Neural progenitor cell (in vitro differentiated cells): ENCODE measurements around the gene CCL18. TPM values are rescaled to one million over a fixed set of nuclear protein-coding genes. Genes with fewer than 3 reads are reported as not detected.

Experiments used
- DNase-seq: peaks from one replicate; pipeline ENCODE4 v3.0.0-alpha.2; 2016; ENCODE audit warnings: low spot score
- H2AFZ ChIP-seq: fragments of 200-600 bp; sonication (generic); replicated peaks from 2 replicates; pipeline ENCODE4 v1.6.1; 2016; ENCODE audit warnings: antibody characterized with exemption
- H3F3A ChIP-seq: fragments of 200-600 bp; sonication (generic); 2 replicates; pipeline ENCODE4 v1.6.1; 2016; ENCODE audit warnings: antibody characterized with exemption, low read depth
- H3K27ac ChIP-seq: fragments of 200-600 bp; sonication (generic); 2 replicates; pipeline ENCODE4 v1.5.1; 2016; ENCODE audit warnings: mild to moderate bottlenecking
- H3K27me3 ChIP-seq: fragments of 200-600 bp; sonication (generic); 2 replicates; pipeline ENCODE4 v1.6.1; 2016; ENCODE audit warnings: mild to moderate bottlenecking, moderate library complexity
- H3K36me3 ChIP-seq: fragments of 200-600 bp; sonication (generic); 2 replicates; pipeline ENCODE4 v1.5.1; 2016
- H3K4me1 ChIP-seq: fragments of 200-600 bp; sonication (generic); 2 replicates; pipeline ENCODE4 v1.6.1; 2016; ENCODE audit warnings: mixed run types
- H3K4me2 ChIP-seq: fragments of 200-600 bp; sonication (generic); 2 replicates; pipeline ENCODE4 v1.6.1; 2016
- H3K4me3 ChIP-seq: fragments of 200-600 bp; sonication (generic); 2 replicates; pipeline ENCODE4 v1.5.1; 2016
- H3K79me2 ChIP-seq: fragments of 200-600 bp; sonication (generic); 2 replicates; pipeline ENCODE4 v1.6.1; 2016; ENCODE audit warnings: low read depth
- H3K9ac ChIP-seq: fragments of 200-600 bp; sonication (generic); 2 replicates; pipeline ENCODE4 v1.6.1; 2016
- H3K9me3 ChIP-seq: fragments of 200-600 bp; sonication (generic); 2 replicates; pipeline ENCODE4 v1.5.1; 2016; ENCODE audit warnings: low read depth
- H4K20me1 ChIP-seq: fragments of 200-600 bp; sonication (generic); 2 replicates; pipeline ENCODE4 v1.6.1; 2016; ENCODE audit warnings: low read depth
- H3K27ac Mint-ChIP-seq: 3 replicates; pipeline ENCODE4 v1.8.0; 2021; ENCODE audit warnings: mixed read lengths
- H3K27me3 Mint-ChIP-seq: 2 replicates; pipeline ENCODE4 v1.8.0; 2022; ENCODE audit warnings: low read depth, mild to moderate bottlenecking, inconsistent platforms, moderate library complexity, mixed read lengths; ENCODE audit not compliant: insufficient read depth
- H3K36me3 Mint-ChIP-seq: 3 replicates; pipeline ENCODE4 v1.8.0; 2021; ENCODE audit warnings: mixed read lengths
- H3K4me1 Mint-ChIP-seq: 3 replicates; pipeline ENCODE4 v1.8.0; 2021; ENCODE audit warnings: mixed read lengths
- H3K4me3 Mint-ChIP-seq: 3 replicates; pipeline ENCODE4 v1.8.0; 2021; ENCODE audit warnings: mild to moderate bottlenecking, moderate library complexity, mixed read lengths
- H3K9me3 Mint-ChIP-seq: 3 replicates; pipeline ENCODE4 v1.8.0; 2020; ENCODE audit warnings: mixed read lengths
- CTCF ChIP-seq: fragments of 200-600 bp; sonication (generic); IDR thresholded peaks from 2 replicates; pipeline ENCODE4 v1.5.1; 2017; ENCODE audit warnings: antibody characterized with exemption, mild to moderate bottlenecking
- EZH2 ChIP-seq: fragments of 200-600 bp; sonication (generic); IDR thresholded peaks from 2 replicates; pipeline ENCODE4 v1.6.1; 2017; ENCODE audit warnings: antibody characterized with exemption, mild to moderate bottlenecking, moderate library complexity
- EZH2phosphoT487 ChIP-seq: fragments of 200-600 bp; sonication (generic); IDR thresholded peaks from 2 replicates; pipeline ENCODE4 v1.6.1; 2017; ENCODE audit warnings: antibody characterized with exemption
- total RNA-seq: library from RNA; depleted of rRNA; stranded (reverse); fragments of >200 nt; gene quantifications from 2 replicates; pipeline ENCODE4 v1.2.3, GENCODE V29; 2015; ENCODE audit warnings: low replicate concordance

The CCL18 gene
- total RNA-seq, 1 donor from 2014 or later, result not detected

GRCh38 chr17:36069136-36069535 is 5.1 kb downstream of the CCL18 start:
- Histone ChIP-seq H2AFZ (no peak overlapping the region), H3K9me3 (no peaks in the 10 kb centered on the region), H3K27me3 (no peaks in the 10 kb centered on the region), H3K9ac (no peak overlapping the region), H3K27ac (no peak overlapping the region), H3K79me2 (no peaks in the 10 kb centered on the region), H3K4me1 (no peaks in the 10 kb centered on the region), H3K4me3 (no peak overlapping the region), H3K36me3 (no peaks in the 10 kb centered on the region), H4K20me1 (no peaks in the 10 kb centered on the region), H3F3A (no peaks in the 10 kb centered on the region), H3K4me2 (no peak overlapping the region)
- DNase-seq, result no peak
- H3K27me3 Mint-ChIP-seq, result peaks cover 2% of the 10 kb centered on the region
- peaks cover 7% of the 10 kb centered on the region for H3K9me3 Mint-ChIP-seq
- no peaks in the 10 kb centered on the region for H3K36me3 Mint-ChIP-seq
- H3K4me1 Mint-ChIP-seq, result no peaks in the 10 kb centered on the region
- no peak overlapping the region for H3K27ac Mint-ChIP-seq
- TF ChIP-seq CTCF (no peak), EZH2 (no peak), EZH2phosphoT487 (no peak)
- H3K4me3 Mint-ChIP-seq, result no peak overlapping the region

- H3K4me2 ChIP-seq, result no peak overlapping the region
- H3K79me2 ChIP-seq, result no peaks in the 10 kb centered on the region
- H3K27ac Mint-ChIP-seq, result no peak overlapping the region
- no peak overlapping the region for H3K4me3 ChIP-seq
- H3K27me3 Mint-ChIP-seq, result no peaks in the 10 kb centered on the region
- H3K9me3 Mint-ChIP-seq, result peaks cover 7% of the 10 kb centered on the region
- no peaks in the 10 kb centered on the region for H3K4me1 ChIP-seq
- H2AFZ ChIP-seq, result no peak overlapping the region
- no peaks in the 10 kb centered on the region for H3K36me3 Mint-ChIP-seq
- no peak overlapping the region for H3K27ac ChIP-seq
- DNase-seq, result no peak
- H3K4me3 Mint-ChIP-seq, result no peak overlapping the region
- H3K9me3 ChIP-seq, result no peaks in the 10 kb centered on the region
- H3K36me3 ChIP-seq, result no peaks in the 10 kb centered on the region
- H4K20me1 ChIP-seq, result no peaks in the 10 kb centered on the region
- H3K27me3 ChIP-seq, result no peaks in the 10 kb centered on the region
- no peak overlapping the region for H3K9ac ChIP-seq
- no peaks in the 10 kb centered on the region for H3F3A ChIP-seq
- no peaks in the 10 kb centered on the region for H3K4me1 Mint-ChIP-seq
- no peak for TF ChIP-seq CTCF
- no peak for TF ChIP-seq EZH2phosphoT487
- TF ChIP-seq EZH2, result no peak
These were observed 6.4 kb downstream of the CCL18 start for GRCh38 chr17:36070427-36070826.

- Mint-ChIP-seq H3K27me3 (no peaks in the 10 kb centered on the region), H3K4me1 (no peaks in the 10 kb centered on the region), H3K9me3 (no peaks in the 10 kb centered on the region), H3K4me3 (no peak overlapping the region), H3K36me3 (no peaks in the 10 kb centered on the region), H3K27ac (no peak overlapping the region)
- Histone ChIP-seq H3K4me2 (no peak overlapping the region), H3K27ac (no peak overlapping the region), H3K27me3 (no peaks in the 10 kb centered on the region), H3K36me3 (no peaks in the 10 kb centered on the region), H3K79me2 (no peaks in the 10 kb centered on the region), H3K9ac (no peak overlapping the region), H3K4me1 (no peaks in the 10 kb centered on the region), H4K20me1 (no peaks in the 10 kb centered on the region), H3K9me3 (no peaks in the 10 kb centered on the region), H3F3A (no peaks in the 10 kb centered on the region), H3K4me3 (no peak overlapping the region), H2AFZ (no peak overlapping the region)
- TF ChIP-seq EZH2 (no peak), CTCF (no peak), EZH2phosphoT487 (no peak)
- DNase-seq, result no peak
These were observed 7.7 kb downstream of the CCL18 start for GRCh38 chr17:36071751-36072150.
